Pancreas (tissue), 10 donors: ENCODE results near the gene NLGN4Y. TPM values are rescaled to one million over a fixed set of nuclear protein-coding genes. Genes with fewer than 3 reads are reported as not detected.

ENCODE experiments used
- ATAC-seq, 4 donors: fragments of 200-7000 bp; cut with Tn5 transposase; one replicate each; pipeline versions ENCODE4 v1.8.0 to v1.9.1; 2020; ENCODE audit warnings: mild to moderate bottlenecking in 4 of 4, moderate library complexity in 4 of 4
- DNase-seq, 6 donors: peaks; one replicate each; pipeline ENCODE4 v3.0.0-alpha.2; 2020
- FAIRE-seq: peaks from 2 replicates; lab custom pipeline; 2012; peaks lifted over from hg19 to GRCh38; lab: Jason Lieb, UNC
- H3K27ac ChIP-seq, 4 donors: fragments of 200-600 bp; sonication (generic); 1 replicate in 3 of 4; 2 replicates in 1 of 4; pipeline versions ENCODE4 v1.5.0 to v1.8.0; 2020
- H3K27me3 ChIP-seq, 4 donors: fragments of 200-600 bp; one replicate each; pipeline ENCODE4 v1.8.0; 2021
- H3K36me3 ChIP-seq, 3 donors: fragments of 200-600 bp; sonication (generic) in 1 of 3; one replicate each; pipeline versions ENCODE4 v1.5.0 to v1.8.0; 2020 to 2021
- H3K4me1 ChIP-seq, 3 donors: fragments of 200-600 bp; one replicate each; pipeline ENCODE4 v1.8.0; 2021
- H3K4me3 ChIP-seq, 4 donors: fragments of 200-600 bp; sonication (generic) in 2 of 4; one replicate each; pipeline versions ENCODE4 v1.5.0 to v1.8.0; 2020 to 2021
- H3K9me3 ChIP-seq, 4 donors: fragments of 200-600 bp; one replicate each; pipeline ENCODE4 v1.8.0; 2021
- CTCF ChIP-seq, 4 donors: fragments of 200-600 bp; sonication (generic) in 3 of 4; IDR thresholded peaks; one replicate each; pipeline versions ENCODE4 v1.5.0 to v1.8.0; 2021; ENCODE audit warnings: antibody characterized with exemption in 4 of 4
- WGBS, 2 donors: extraction: QIAGEN DNeasy Blood & Tissue Kit; methylation state at CpG; one replicate each; pipeline ENCODE4 v1.1.7; 2013; 5-methylcytosine and 5-hydroxymethylcytosine counted together
- intact Hi-C, 3 donors: fragments of 100-400 bp; cut with DNase I; formaldehyde crosslinking; loops; one replicate each; pipeline versions ENCODE4 v1.11.1 to v1.14.2; 2022
- polyA plus RNA-seq, 2 donors: library from polyadenylated mRNA; stranded (reverse); fragments of 200-250 nt; gene quantifications; one replicate each; pipeline ENCODE4 v1.2.3, GENCODE V29; 2013
- total RNA-seq, 6 donors: library from RNA; stranded (reverse); fragmentation: NEBNext Ultra II Directional in 4 of 6; extraction: Animal tissue kit (Norgen Biotek cat#: 25700) in 4 of 6; gene quantifications; one replicate each; pipeline versions ENCODE4 v1.2.1 to v1.2.4, GENCODE V29; 2021 to 2023
- donor health status: healthy with polysubstance abuse.
- donor health status: DM: no; HTN: no; CAD: no; lungs with moderate emphysema.
- donor health status: DM: no; HTN: no; CAD: no.
- donor health status: control.
- donor health status: control.
- donor health status: Bipolar disorder and iron deficiency.
- donor health status: DM: yes; HTN: yes; CAD: no.
- donor health status: DM: no; HTN: no; CAD: no.
- donor health status: DM: no; HTN: no; CAD: no.
- donor health status: DM: yes; HTN: yes; CAD: no.

NLGN4Y gene
- total and polyA plus RNA-seq, 8 donors = 2.3 to 2.5 TPM; not detected in 6

GRCh38 chrY:14637551-14637950, 113.2 kb downstream of the NLGN4Y start:
- H3K9me3 ChIP-seq = no peaks in the 10 kb centered on the region
- ATAC-seq = no peak
- intact Hi-C loops = no loop called here
- H3K27ac ChIP-seq = no peak overlapping the region
- no peaks in the 10 kb centered on the region for H3K4me1 ChIP-seq
- FAIRE-seq = no peak
- TF ChIP-seq CTCF (IDR thresholded peaks at IDR 0.05) = no peak
- no peak overlapping the region for H3K4me3 ChIP-seq
- H3K36me3 ChIP-seq = no peaks in the 10 kb centered on the region
- no peaks in the 10 kb centered on the region for H3K27me3 ChIP-seq
- DNase-seq = no peak

DNA sequence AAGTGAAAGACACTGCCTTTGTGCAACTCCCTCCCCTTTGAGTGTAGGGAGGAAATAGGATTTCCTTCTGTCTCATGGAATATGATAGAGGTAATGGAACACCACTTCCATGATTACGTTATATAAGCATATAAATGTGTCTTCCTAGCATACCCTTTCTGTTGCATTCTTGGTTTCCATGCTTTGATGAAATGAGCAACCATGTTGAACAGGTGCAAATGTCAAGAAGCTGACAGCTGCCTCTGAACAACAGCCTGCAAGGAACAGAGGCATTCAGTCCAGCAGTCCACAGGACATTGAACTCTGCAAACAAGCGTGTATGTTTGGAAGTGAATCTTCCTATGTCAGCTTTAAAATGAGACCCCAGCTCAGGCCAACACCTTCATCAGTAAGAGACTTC, 117.5 kb downstream of the NLGN4Y start:
- Histone ChIP-seq H3K36me3 (no peaks in the 10 kb centered on the region), H3K4me1 (no peaks in the 10 kb centered on the region), H3K27me3 (no peaks in the 10 kb centered on the region), H3K9me3 (no peaks in the 10 kb centered on the region), H3K27ac (no peak overlapping the region), H3K4me3 (no peak overlapping the region)
- no peak for DNase-seq
- no peak for TF ChIP-seq CTCF (IDR thresholded peaks at IDR 0.05)
- ATAC-seq = no peak
- WGBS, 2 donors = 74% methylated on average over 2 of the region's 2 CpGs; no CpG with 5 or more reads in 1 of the 2 donors
- FAIRE-seq = no peak
- intact Hi-C loops = no loop called here

GRCh38 chrY:14644157-14644952, 120.0 kb downstream of the NLGN4Y start:
- no peak for ATAC-seq
- TF ChIP-seq CTCF (IDR thresholded peaks at IDR 0.05) = no peak
- Histone ChIP-seq H3K9me3 (no peaks in the 10 kb centered on the region), H3K4me3 (no peak overlapping the region), H3K36me3 (no peaks in the 10 kb centered on the region), H3K4me1 (no peaks in the 10 kb centered on the region), H3K27me3 (no peaks in the 10 kb centered on the region), H3K27ac (no peak overlapping the region)
- DNase-seq = no peak
- 50% methylated on average over 6 of the region's 6 CpGs; no CpG with 5 or more reads in 1 of the 2 donors for WGBS, 2 donors
- FAIRE-seq = no peak
- intact Hi-C loops = no loop called here

DNA sequence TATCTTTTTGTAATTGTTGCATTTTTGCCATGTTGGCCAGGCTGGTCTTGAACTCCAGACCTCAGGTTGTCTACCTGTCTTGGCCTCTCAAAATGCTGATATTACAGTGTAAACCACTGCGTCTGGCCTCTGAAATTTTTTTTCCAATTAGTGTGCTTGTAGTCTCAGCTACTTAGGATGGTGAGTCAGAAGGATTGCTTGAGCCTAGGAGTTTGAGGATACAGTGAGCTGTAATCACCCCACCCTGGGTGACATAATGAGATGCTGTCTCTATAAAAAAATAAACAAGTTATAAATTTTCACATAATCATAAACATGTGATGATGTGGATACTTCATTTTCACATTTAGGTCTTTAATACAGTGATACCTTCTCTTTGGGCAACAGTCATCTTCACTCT, 154.9 kb downstream of the NLGN4Y start:
- no peak for ATAC-seq
- intact Hi-C loops = no loop called here
- no peak overlapping the region for H3K4me3 ChIP-seq
- no peak overlapping the region for H3K27ac ChIP-seq
- 63% methylated on average over 1 of the region's 1 CpG; no CpG with 5 or more reads in 1 of the 2 donors for WGBS, 2 donors
- no peak for TF ChIP-seq CTCF (IDR thresholded peaks at IDR 0.05)
- no peaks in the 10 kb centered on the region for H3K36me3 ChIP-seq
- FAIRE-seq = no peak
- no peaks in the 10 kb centered on the region for H3K4me1 ChIP-seq
- no peaks in the 10 kb centered on the region for H3K9me3 ChIP-seq
- no peaks in the 10 kb centered on the region for H3K27me3 ChIP-seq
- DNase-seq = no peak

DNA sequence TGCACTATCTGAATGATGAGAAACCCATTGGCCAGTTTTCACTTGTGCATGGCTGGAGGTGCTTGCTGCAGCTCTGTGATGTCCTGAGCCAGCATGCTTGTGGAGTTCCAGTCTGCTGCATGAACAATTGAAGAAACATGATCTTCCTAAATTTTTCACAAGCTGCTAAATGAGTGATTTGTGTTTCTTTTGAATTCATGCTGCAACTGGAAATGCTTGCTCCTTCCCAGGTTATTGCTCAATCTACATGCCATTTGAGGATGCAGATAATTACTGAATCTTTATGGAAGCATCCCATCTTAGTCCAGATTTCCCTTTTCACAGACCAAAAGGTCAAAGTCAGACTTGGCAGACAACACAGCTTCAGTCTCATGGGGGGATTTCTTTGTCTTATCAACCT, 170.2 kb downstream of the NLGN4Y start:
- Histone ChIP-seq H3K27ac (no peak overlapping the region), H3K27me3 (no peaks in the 10 kb centered on the region), H3K4me1 (no peaks in the 10 kb centered on the region), H3K4me3 (no peak overlapping the region), H3K9me3 (no peaks in the 10 kb centered on the region), H3K36me3 (no peaks in the 10 kb centered on the region)
- DNase-seq (no peak), ATAC-seq (no peak), FAIRE-seq (no peak)
- no peak for TF ChIP-seq CTCF (IDR thresholded peaks at IDR 0.05)
- intact Hi-C loops = no loop called here
